ENCODE results near the gene CDKL5.
"Not testable (repeated sequence)": the region's sequence is repeated elsewhere in the genome, so short reads cannot be mapped to it uniquely, and the experiment has no call there.

CDKL5 gene

DNA sequence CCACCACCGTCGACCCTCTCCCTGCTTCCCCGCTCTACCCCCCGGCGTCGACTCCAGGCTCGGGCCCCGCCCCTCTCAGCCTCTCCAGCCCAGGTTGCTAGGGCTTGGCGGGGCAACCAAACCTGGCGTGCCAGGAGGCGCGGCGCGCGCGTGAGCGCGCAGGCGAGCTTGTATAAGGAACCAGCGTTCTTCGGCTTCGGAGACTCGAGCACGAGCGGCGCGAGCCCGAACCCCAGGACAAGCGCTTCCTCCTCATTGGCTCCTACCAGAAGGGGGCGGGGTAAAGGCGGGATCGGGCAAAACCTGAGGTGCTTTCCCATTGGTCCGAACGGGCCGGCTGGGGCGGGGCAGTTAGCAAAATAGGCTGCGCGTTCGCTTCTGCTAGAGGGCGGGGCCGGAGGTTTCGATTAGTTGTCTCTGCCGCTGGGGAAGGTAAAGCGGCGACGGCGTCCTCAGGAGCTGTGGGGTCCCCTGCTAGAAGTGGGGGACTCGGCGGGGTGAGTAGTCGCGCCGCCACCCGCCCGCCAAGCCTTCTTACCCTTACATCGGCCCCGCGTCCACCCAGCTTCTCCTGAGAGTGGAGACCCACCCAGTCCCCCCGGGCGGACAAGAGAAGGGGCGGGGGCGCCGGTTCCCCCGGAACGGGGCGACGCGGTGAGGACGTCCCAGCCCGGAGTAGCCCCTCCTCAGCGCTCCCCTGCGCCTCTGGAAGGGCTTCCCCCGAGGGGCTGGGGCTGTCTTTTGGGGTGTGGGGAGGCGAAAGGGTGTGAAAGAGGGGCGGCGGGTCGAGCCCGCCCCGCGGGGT is at the start of gene CDKL5:
CDKL5 (plus strand) TSS at position 410 of the 805 bp plus-strand sequence. CDS start 81,489 bp downstream, outside the sequence.
- peak; percentile 89 to 94 (median 90) for DNase-seq (ENCODE audit: low read depth in 3 of 3)

- peak in 1 of 3 experiments; percentile 3 for DNase-seq (ENCODE audit: low read depth in 3 of 3)
Measured at GRCh38 chrX:18377796-18378195, 47.6 kb upstream of the CDKL5 start.

DNA sequence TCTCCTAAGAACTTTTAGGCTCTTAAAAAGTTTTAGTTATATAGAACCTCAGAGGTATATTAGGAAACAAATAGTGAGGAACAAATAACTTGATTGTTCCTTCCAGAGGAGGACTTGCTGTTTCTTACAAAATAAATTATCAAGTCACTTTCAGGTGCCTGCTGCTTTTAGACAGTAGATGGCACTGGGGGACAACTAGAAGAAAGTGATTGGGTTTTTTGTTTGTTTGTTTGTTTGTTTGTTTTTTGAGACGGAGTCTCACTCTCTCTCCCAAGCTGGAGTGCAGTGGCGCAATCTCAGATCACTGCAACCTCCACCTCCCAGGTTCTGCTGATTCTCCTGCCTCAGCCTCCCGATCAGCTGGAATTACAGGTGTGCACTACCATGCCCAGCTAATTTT is 35.4 kb upstream of the CDKL5 start:
- DNase-seq (ENCODE audit: low read depth in 3 of 3) = no peak

- DNase-seq (ENCODE audit: low read depth in 3 of 3) = peak; percentile 13 to 42 (median 36)
Measured at GRCh38 chrX:18390941-18391538, 34.4 kb upstream of the CDKL5 start.

DNA sequence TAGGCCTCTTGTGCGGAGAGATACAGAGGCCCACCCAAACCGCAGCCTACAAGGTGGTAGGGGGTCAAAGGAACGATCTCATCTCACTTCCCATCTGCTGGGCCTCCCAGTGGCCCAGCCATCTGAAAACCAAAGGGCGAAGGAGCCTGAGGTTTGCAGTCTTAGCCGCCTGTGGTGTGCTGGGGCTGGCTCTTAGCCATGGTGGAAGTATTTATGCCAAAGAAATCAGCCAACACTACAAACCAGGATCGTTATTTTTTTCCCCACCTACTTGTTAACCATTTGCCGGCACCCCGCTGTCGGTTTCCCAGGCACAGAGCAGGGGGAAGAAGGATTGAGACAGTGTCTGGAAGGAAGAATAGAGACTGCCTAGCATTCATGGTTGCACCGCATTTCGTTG is 30.9 kb upstream of the CDKL5 start:
- DNase-seq (ENCODE audit: low read depth in 3 of 3) = no peak

DNA sequence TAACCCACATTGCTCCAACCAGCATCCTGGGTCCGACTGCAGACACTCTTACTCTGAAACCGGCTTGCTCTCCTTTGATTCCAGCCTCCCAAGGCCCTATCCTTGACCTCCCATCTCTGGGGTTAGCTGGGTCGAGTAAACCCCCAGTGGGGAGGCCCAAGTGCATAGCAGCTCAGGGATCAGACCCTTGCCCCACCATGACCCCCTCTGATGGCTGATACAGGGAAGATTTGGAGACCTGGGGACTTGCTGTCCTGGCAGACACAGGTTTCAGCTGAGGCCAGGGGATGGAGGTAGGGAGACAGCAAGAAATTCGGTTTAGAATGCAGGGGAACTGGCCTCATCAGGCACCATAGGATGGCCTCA is 23.6 kb upstream of the CDKL5 start:
- DNase-seq (ENCODE audit: low read depth in 3 of 3) = no peak

- DNase-seq (ENCODE audit: low read depth in 3 of 3) = no peak
Measured at GRCh38 chrX:18406531-18407266, 18.7 kb upstream of the CDKL5 start.

DNA sequence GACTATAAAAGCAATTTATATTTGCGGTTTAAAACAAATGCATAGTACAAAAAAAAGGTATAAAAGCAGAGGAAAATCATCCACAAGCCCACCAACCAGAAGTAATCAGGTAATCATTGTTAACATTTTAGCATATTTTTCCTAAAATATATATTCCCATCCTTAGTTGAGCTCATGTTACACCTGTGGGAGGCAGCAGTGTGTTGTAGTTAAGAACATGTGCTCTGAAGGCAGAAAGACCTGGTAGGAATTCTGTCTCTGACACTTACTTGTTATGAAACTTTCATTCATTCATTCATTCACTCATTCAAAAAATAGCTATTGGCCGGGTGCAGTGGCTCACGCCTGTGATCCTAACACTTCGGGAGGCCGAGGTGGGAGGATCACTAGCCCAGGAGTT is 15.4 kb upstream of the CDKL5 start:
- no peak for DNase-seq (ENCODE audit: low read depth in 3 of 3)

DNA sequence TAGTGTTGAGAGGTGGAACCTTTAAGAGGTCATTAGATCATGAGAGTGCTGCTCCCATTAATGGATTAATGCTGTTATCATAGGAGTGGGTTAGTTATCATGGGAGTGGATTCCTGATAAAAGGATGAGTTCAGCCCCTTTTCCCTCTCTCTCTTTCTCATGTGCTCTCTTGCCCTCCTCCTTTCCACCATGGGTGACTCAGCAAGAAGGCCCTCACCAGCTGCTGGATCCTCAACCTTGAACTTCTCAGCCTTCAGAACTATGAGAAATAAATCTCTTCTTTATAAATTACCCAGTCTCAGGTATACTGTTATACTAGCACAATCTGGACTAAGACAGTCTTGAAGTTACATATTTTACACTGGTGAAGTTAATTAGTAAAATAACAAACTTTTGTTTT is 10.0 kb upstream of the CDKL5 start:
- no peak for DNase-seq (ENCODE audit: low read depth in 3 of 3)

DNA sequence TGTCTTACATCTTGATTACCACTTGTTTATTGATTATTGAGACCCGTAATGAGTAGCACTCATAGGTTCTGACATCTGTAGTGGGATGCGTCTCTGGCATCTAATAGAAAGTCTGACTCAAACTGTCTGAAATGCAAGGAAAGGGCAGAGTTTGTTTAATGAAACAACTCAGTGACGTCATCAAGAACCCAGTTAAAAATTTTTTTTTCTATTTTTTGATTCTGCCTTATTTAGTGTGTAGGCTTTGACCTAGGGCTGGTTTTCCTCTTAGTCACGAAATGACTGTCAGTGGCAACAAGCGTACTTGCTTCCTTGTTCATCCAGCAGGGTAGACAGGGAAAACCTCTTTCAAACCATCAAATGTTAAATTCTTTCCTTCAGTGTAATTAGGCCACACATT is 3.1 kb upstream of the CDKL5 start:
- no peak for DNase-seq (ENCODE audit: low read depth in 3 of 3)

DNA sequence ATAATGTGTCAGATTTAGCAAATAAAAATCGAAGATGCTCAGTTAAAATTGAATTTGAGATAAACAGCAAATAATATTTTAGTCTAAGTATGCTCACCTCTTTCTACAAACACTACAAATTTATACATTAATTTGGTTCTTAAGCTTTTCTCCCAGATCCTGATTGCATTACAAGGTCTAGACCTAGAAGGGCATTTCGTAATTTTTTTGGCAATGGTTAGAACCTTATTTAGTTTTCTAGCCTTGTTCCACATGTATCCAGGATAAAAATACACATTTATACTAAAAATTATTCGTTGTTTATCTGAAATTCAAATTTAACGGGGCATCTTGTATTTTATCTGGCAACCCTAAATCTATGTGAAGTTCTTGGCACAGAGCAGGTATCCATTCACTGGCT is 2.5 kb upstream of the CDKL5 start:
- no peak for DNase-seq (ENCODE audit: low read depth in 3 of 3)

DNA sequence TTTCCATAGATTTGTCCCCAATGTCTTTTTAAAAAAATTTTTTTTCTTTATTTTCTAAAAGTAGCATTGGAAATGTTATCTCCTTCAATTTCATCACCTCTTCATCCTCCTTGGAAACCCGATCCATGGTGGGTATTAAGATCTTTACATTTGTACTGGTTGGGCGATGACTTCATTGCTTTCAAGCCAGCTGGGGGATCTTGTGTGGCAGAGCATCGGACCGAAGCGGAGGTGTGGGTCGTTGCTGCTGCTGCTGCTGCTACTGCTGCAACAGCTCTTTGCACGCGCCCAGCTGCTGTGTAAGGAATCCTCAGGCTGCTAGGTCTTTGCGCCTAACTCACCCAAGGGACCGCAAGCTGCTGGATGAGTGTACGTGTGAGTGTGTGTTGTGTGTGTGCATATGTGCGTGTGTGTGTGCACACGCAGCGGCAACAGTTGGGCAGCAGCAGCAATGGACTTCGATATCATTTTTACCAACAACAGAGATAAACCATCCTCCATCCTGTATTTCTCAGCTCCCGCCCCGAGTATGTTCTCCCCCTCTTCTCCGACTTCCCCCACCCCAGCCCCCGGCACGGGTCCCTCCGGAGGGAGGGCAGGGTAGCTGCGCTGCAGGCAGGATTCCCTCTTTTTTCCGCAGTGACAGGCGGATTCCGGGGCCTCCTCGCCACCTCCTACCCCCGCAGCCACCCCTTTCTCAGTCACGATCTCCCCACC is 768 bp upstream of the CDKL5 start:
- peak in 1 of 3 experiments; percentile 3 for DNase-seq (ENCODE audit: low read depth in 3 of 3)

- DNase-seq (ENCODE audit: low read depth in 3 of 3) = no peak
Measured at GRCh38 chrX:18426004-18426320, 554 bp downstream of the CDKL5 start.

DNA sequence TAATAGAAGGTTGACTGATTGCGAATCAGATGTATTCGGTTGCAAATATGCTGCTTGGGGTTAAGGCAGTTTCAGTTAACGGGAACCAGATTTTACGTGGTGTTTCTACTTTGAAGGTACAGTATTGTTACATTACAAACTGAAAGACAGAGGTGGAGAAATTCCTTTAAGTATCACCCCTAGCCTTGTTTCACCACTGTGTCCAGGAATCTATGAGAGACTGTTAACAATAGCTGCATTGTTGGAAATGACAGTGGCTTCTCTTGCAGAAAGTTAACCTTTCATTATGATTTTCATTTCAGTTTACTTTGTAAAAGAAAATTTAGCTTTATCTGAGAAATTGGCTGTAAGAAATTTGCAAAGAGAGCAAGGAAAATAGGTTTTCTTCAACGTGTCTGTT is 2.6 kb downstream of the CDKL5 start:
- DNase-seq (ENCODE audit: low read depth in 3 of 3) = no peak

DNA sequence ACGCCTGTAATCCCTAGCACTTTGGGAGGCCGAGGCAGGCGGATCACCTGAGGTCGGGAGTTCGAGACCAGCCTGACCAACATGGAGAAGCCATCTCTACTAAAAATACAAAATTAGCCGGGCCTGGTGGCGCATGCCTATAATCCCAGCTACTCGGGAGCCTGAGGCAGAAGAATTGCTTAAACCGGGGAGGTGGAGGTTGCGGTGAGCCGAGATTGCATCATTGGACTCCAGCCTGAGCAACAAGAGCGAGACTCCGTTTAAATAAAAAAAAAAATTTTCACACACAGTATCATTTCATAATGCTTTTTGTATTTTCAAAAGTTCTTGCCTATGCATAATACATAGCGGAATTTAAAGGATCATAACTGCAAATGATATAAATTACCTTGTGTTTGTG is 7.9 kb downstream of the CDKL5 start:
- DNase-seq (ENCODE audit: low read depth in 3 of 3) = not testable (repeated sequence)

GRCh38 chrX:18434896-18435295 is 9.5 kb downstream of the CDKL5 start:
- no peak for DNase-seq (ENCODE audit: low read depth in 3 of 3)

- no peak for DNase-seq (ENCODE audit: low read depth in 3 of 3)
Measured at GRCh38 chrX:18436017-18436416, 10.6 kb downstream of the CDKL5 start.

DNA sequence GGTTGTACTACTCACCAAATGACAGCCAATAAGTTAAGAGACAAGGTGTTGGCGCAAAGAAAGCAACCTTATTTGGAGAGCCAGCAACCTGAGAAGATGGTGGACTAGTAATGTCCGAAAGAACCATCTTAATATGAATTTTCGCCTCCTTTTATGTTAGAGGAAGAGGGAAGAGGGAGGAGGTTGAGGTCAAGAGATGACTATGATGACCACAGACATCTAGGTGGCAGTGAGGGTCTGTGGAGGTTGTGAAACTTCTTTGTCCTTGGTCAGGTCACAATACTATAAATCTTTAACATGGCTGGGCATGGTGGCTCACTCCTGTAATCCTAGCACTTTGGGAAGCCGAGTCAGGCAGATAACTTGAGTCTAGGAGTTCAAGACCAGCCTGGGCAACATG is 15.4 kb downstream of the CDKL5 start:
- no peak for DNase-seq (ENCODE audit: low read depth in 3 of 3)

DNA sequence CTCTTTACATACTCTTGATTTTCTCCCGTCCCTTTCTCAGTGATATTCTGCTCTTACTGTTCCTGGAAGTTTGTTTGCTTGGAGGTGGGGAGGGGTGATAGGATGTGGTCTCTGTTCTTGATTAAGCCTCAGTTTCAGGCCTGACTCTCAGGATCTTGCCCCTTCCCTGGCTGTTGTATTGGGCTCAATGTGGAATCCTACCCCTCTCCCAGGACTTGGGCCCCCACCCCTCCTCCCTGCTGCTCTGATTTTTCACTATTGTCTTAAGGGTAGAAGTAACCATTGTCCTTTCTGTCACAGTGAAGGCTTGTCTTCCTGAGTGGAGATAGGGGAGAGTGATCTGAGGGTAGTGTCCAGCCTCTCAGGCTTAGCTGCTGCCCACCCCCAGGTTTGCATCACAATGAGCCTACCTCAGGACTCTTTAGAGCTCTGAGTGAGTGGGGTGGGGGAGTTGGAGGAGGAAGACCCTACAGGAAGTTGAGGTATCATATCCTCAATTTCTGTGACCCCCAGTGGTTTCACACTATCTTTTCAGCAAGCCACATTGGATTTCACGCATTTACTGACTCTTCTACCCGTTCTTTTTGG is 16.5 kb downstream of the CDKL5 start:
- no peak for DNase-seq (ENCODE audit: low read depth in 3 of 3)

GRCh38 chrX:18448416-18448815 is 23.0 kb downstream of the CDKL5 start:
- no peak for DNase-seq (ENCODE audit: low read depth in 3 of 3)

- DNase-seq (ENCODE audit: low read depth in 3 of 3) = no peak
Measured at GRCh38 chrX:18449236-18449635, 23.8 kb downstream of the CDKL5 start.

- no peak for DNase-seq (ENCODE audit: low read depth in 3 of 3)
Measured at GRCh38 chrX:18455384-18455783, 30.0 kb downstream of the CDKL5 start.

Data from stimulated activated CD4-positive, alpha-beta T cell treated with anti-CD3 and anti-CD28 coated beads, TNF-alpha, amount 100 ng/mL, for 24 hours (primary cell).